SK-N-SH treated with all-trans-retinoic acid at 6 μM for 48 hours (cell line): ENCODE results near the gene CDCA7L.

ENCODE experiments used
- ATAC-seq: fragments of 200-7000 bp; cut with Tn5 transposase; 3 replicates; pipeline ENCODE4 v1.9.1; 2020; ENCODE audit warnings: mild to moderate bottlenecking, moderate library complexity
- ARNTL ChIP-seq: fragments of 450-650 bp; formaldehyde crosslinking; IDR thresholded peaks from 2 replicates; pipeline ENCODE4 v1.5.0; 2020; ENCODE audit warnings: low read depth, mild to moderate bottlenecking, moderate library complexity, borderline replicate concordance
- BACH2 ChIP-seq: fragments of 250-450 bp; sonication (Bioruptor Pico); IDR thresholded peaks from 2 replicates; pipeline ENCODE4 v1.9.0; 2021; ENCODE audit warnings: mild to moderate bottlenecking, borderline replicate concordance
- CREB5 ChIP-seq: fragments of 250-450 bp; sonication (Bioruptor Pico); IDR thresholded peaks from 2 replicates; pipeline ENCODE4 v1.5.1; 2020; ENCODE audit warnings: low read depth, mild to moderate bottlenecking, moderate library complexity
- CSDC2 ChIP-seq: fragments of 250-450 bp; sonication (Bioruptor Pico); IDR thresholded peaks from 2 replicates; pipeline ENCODE4 v1.5.0; 2020; ENCODE audit warnings: mild to moderate bottlenecking, moderate library complexity
- CSRNP3 ChIP-seq: fragments of 250-450 bp; sonication (Bioruptor Pico); IDR thresholded peaks from 2 replicates; pipeline ENCODE4 v1.5.1; 2021; ENCODE audit warnings: mild to moderate bottlenecking, moderate library complexity
- ESRRG ChIP-seq: fragments of 250-450 bp; sonication (Bioruptor Pico); IDR thresholded peaks from 2 replicates; pipeline ENCODE4 v1.6.1; 2021; ENCODE audit warnings: mild to moderate bottlenecking
- GLIS3 ChIP-seq: fragments of 250-450 bp; sonication (Bioruptor Pico); IDR thresholded peaks from 2 replicates; pipeline ENCODE4 v1.5.0; 2020; ENCODE audit warnings: mild to moderate bottlenecking, moderate library complexity
- ISL1 ChIP-seq: fragments of 250-450 bp; sonication (Bioruptor Pico); IDR thresholded peaks from 2 replicates; pipeline ENCODE4 v2.1.2; 2022; ENCODE audit warnings: mild to moderate bottlenecking, moderate library complexity
- OSR1 ChIP-seq: fragments of 250-450 bp; sonication (Bioruptor Pico); IDR thresholded peaks from 2 replicates; pipeline ENCODE4 v1.8.0; 2022; ENCODE audit warnings: moderate library complexity, mild to moderate bottlenecking, inconsistent platforms
- PATZ1 ChIP-seq: fragments of 250-450 bp; sonication (Bioruptor Pico); IDR thresholded peaks from 2 replicates; pipeline ENCODE4 v1.8.0; 2020; ENCODE audit warnings: mild to moderate bottlenecking, moderate library complexity, borderline replicate concordance
- POU6F1 ChIP-seq: fragments of 250-450 bp; sonication (Bioruptor Pico); IDR thresholded peaks from 2 replicates; pipeline ENCODE4 v1.8.0; 2021; ENCODE audit warnings: low read depth, mild to moderate bottlenecking, moderate library complexity, borderline replicate concordance
- PPARA ChIP-seq: fragments of 250-450 bp; sonication (Bioruptor Pico); IDR thresholded peaks from 2 replicates; pipeline ENCODE4 v1.5.0; 2020; ENCODE audit warnings: mild to moderate bottlenecking, borderline replicate concordance
- RARB ChIP-seq: fragments of 250-450 bp; sonication (Bioruptor Pico); IDR thresholded peaks from 2 replicates; pipeline ENCODE4 v1.8.0; 2021; ENCODE audit warnings: mild to moderate bottlenecking, moderate library complexity
- SNAI2 ChIP-seq: fragments of 250-450 bp; sonication (Bioruptor Pico); IDR thresholded peaks from 2 replicates; pipeline ENCODE4 v1.5.0; 2020; ENCODE audit warnings: mild to moderate bottlenecking, moderate library complexity
- TCF4 ChIP-seq: fragments of 250-450 bp; sonication (Bioruptor Pico); IDR thresholded peaks from 2 replicates; pipeline ENCODE4 v1.8.0; 2021; ENCODE audit warnings: mild to moderate bottlenecking, moderate library complexity, borderline replicate concordance
- TOX ChIP-seq: fragments of 250-450 bp; sonication (Bioruptor Pico); IDR thresholded peaks from 2 replicates; pipeline ENCODE4 v1.8.0; 2021; ENCODE audit warnings: mild to moderate bottlenecking, moderate library complexity, borderline replicate concordance
- ZC3H10 ChIP-seq: fragments of 250-450 bp; sonication (Bioruptor Pico); IDR thresholded peaks from 2 replicates; pipeline ENCODE4 v1.5.1; 2021; ENCODE audit warnings: mild to moderate bottlenecking, moderate library complexity
- ZFP30 ChIP-seq: fragments of 450-650 bp; formaldehyde crosslinking; IDR thresholded peaks from 2 replicates; pipeline ENCODE4 v1.5.0; 2022; ENCODE audit warnings: mild to moderate bottlenecking, moderate library complexity
- ZNF565 ChIP-seq: fragments of 450-650 bp; formaldehyde crosslinking; conservative IDR thresholded peaks from 2 replicates; pipeline ENCODE4 v1.5.0; 2020; ENCODE audit warnings: low read depth, mild to moderate bottlenecking, moderate library complexity
- ZNF70 ChIP-seq: fragments of 450-650 bp; formaldehyde crosslinking; IDR thresholded peaks from 2 replicates; pipeline ENCODE4 v1.5.0; 2020; ENCODE audit warnings: mild to moderate bottlenecking, moderate library complexity
- ZNF8 ChIP-seq: fragments of 450-650 bp; formaldehyde crosslinking; IDR thresholded peaks from 2 replicates; pipeline ENCODE4 v1.5.0; 2020; ENCODE audit warnings: mild to moderate bottlenecking, moderate library complexity
- TF ChIP-seq, protein P1 (sequence below): fragments of 250-450 bp; sonication (Bioruptor Pico); IDR thresholded peaks from 2 replicates; pipeline ENCODE4 v1.5.0; 2020; ENCODE audit warnings: mild to moderate bottlenecking, moderate library complexity

The CDCA7L gene

GRCh38 chr7:21984042-21984441 lies 38.3 kb upstream of the CDCA7L start:
- no peak for ATAC-seq
- no peak for TF ChIP-seq CSDC2
- TF ChIP-seq ZNF565: no peak
- no peak for TF ChIP-seq ZNF8 (CRISPR knock-in tag)
- TF ChIP-seq BACH2: no peak
- no peak for TF ChIP-seq CSRNP3 (CRISPR knock-in tag)
- TF ChIP-seq, protein P1, sequence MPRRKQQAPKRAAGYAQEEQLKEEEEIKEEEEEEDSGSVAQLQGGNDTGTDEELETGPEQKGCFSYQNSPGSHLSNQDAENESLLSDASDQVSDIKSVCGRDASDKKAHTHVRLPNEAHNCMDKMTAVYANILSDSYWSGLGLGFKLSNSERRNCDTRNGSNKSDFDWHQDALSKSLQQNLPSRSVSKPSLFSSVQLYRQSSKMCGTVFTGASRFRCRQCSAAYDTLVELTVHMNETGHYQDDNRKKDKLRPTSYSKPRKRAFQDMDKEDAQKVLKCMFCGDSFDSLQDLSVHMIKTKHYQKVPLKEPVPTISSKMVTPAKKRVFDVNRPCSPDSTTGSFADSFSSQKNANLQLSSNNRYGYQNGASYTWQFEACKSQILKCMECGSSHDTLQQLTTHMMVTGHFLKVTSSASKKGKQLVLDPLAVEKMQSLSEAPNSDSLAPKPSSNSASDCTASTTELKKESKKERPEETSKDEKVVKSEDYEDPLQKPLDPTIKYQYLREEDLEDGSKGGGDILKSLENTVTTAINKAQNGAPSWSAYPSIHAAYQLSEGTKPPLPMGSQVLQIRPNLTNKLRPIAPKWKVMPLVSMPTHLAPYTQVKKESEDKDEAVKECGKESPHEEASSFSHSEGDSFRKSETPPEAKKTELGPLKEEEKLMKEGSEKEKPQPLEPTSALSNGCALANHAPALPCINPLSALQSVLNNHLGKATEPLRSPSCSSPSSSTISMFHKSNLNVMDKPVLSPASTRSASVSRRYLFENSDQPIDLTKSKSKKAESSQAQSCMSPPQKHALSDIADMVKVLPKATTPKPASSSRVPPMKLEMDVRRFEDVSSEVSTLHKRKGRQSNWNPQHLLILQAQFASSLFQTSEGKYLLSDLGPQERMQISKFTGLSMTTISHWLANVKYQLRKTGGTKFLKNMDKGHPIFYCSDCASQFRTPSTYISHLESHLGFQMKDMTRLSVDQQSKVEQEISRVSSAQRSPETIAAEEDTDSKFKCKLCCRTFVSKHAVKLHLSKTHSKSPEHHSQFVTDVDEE (CRISPR knock-in tag): no peak
- no peak for TF ChIP-seq TOX (CRISPR knock-in tag)
- TF ChIP-seq ARNTL (CRISPR knock-in tag): no peak
- TF ChIP-seq POU6F1: no peak
- TF ChIP-seq ESRRG (CRISPR knock-in tag): no peak
- no peak for TF ChIP-seq OSR1
- TF ChIP-seq ZFP30 (CRISPR knock-in tag): no peak
- no peak for TF ChIP-seq CREB5 (CRISPR knock-in tag)
- TF ChIP-seq ZC3H10 (CRISPR knock-in tag): no peak
- TF ChIP-seq GLIS3 (CRISPR knock-in tag): no peak
- no peak for TF ChIP-seq ISL1 (CRISPR knock-in tag)
- no peak for TF ChIP-seq SNAI2
- TF ChIP-seq PPARA (CRISPR knock-in tag): no peak
- no peak for TF ChIP-seq RARB (CRISPR knock-in tag)
- no peak for TF ChIP-seq ZNF70
- TF ChIP-seq, all 23 proteins: peak for 0

DNA sequence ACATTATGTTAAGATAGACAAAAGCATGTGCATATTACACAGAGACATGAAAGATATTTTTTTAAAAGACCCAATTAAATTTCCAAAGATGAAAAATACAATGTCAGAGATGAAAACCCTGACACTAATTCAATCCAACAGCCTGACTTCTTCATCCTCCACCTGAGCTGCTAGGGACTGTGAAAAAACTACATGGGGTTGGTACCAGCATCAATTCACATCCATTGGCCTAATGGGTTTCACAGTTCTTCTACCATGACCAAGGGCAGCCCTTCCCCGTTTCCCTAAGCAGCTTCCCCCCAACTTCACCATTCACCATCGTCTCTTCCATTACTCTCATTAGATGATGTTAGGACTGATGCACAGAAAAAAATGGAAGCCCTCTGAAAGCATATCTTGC lies 37.4 kb upstream of the CDCA7L start:
- ATAC-seq: no peak
- TF ChIP-seq ZFP30 (CRISPR knock-in tag) (no peak), POU6F1 (no peak), CSRNP3 (CRISPR knock-in tag) (no peak), CREB5 (CRISPR knock-in tag) (no peak), TOX (CRISPR knock-in tag) (no peak), RARB (CRISPR knock-in tag) (no peak), ZNF565 (no peak), OSR1 (no peak), ZNF8 (CRISPR knock-in tag) (no peak), PATZ1 (CRISPR knock-in tag) (no peak), TCF4 (CRISPR knock-in tag) (no peak), BACH2 (no peak), ZNF70 (no peak), SNAI2 (no peak)
- TF ChIP-seq, protein P1 (CRISPR knock-in tag): no peak
